Measurements from ENCODE around the gene GPC5. TPM values are rescaled to one million over a fixed set of nuclear protein-coding genes. Genes with fewer than 3 reads are reported as not detected.

GPC5 gene
- total and polyA plus RNA-seq, 2 of the 8 experiments (the other 6 are each of a cell fraction or from before 2014, with no cell fraction given), result 0.20 to 0.39 TPM

DNA sequence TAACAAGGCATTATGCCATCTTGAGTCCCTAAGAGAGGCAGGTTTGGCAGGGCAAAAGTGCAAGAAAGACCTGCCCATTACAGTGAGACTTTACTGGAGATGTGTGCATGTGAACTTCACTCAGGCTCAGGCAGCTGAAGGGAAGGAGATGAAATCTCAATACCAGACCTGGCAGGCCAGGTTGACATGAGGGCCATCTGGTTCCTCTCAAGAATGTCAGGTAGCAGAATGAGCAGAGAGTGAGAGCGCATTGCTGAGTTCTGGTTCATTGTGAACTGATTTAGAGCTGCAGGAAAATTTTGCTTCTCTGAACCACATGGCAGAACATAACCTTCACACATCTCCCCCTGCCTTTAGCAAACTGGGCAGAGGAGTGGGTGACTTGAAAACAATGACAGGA lies 406.3 kb downstream of the GPC5 start:
- H3K9me3 ChIP-seq (ENCODE audit: insufficient read depth in 2 of 2, low read depth in 1 of 2, low read length in 1 of 2), result no peaks in the 10 kb centered on the region
- H3K27ac ChIP-seq (ENCODE audit: low read depth, low read length), result no peak overlapping the region
- no peak overlapping the region for H4K8ac ChIP-seq (ENCODE audit: extremely low read depth, insufficient read depth, low read length)
- H4K5ac ChIP-seq (ENCODE audit: insufficient read length, low read depth, low read length), result no peak overlapping the region
- no peak overlapping the region for H2BK5ac ChIP-seq (ENCODE audit: low read depth, low read length)
- H3K9ac ChIP-seq (replicated peaks in 1 of 4; ENCODE audit: extremely low read depth in 1 of 4, low read depth in 3 of 4, low read length in 3 of 4), result no peak overlapping the region
- no peak overlapping the region for H3K23ac ChIP-seq (ENCODE audit: insufficient read length)
- no peak overlapping the region for H3K56ac ChIP-seq (replicated peaks; ENCODE audit: insufficient read length, low read depth, low read length)
- FAIRE-seq, result peak; percentile 7
- peak overlapping the region; percentile 87 for H2AFZ ChIP-seq (ENCODE audit: low read length)
- ChIA-PET CTCF (ENCODE audit: partially characterized antibody) (interaction anchor here (0.8 to 1.6 kb wide), 6 partner anchors 8 to 141 kb away, joined by 3 to 5 read pairs (median 3); no protein-coding TSS in a partner anchor), POLR2A (ENCODE audit: partially characterized antibody) (interaction anchor here (0.7 kb wide), 1 partner anchor 11 kb away, joined by 3 read pairs; no protein-coding TSS in a partner anchor)
- no peak overlapping the region for H2BK15ac ChIP-seq (ENCODE audit: low read length)
- H3K79me2 ChIP-seq (ENCODE audit: control insufficient read depth in 1 of 2, insufficient read depth in 2 of 2, low read length in 2 of 2), result no peaks in the 10 kb centered on the region
- H4K91ac ChIP-seq (replicated peaks; ENCODE audit: insufficient read length, low read length), result no peak overlapping the region
- no peaks in the 10 kb centered on the region for H3K27me3 ChIP-seq (replicated peaks in 1 of 4; ENCODE audit: control insufficient read depth in 3 of 4, extremely low read depth in 1 of 4, insufficient read depth in 3 of 4, low read length in 3 of 4)
- H3K79me1 ChIP-seq (ENCODE audit: low read depth, low read length), result no peaks in the 10 kb centered on the region
- H3K23me2 ChIP-seq (ENCODE audit: low read depth, low read length), result no peaks in the 10 kb centered on the region
- no peak overlapping the region for H2AK5ac ChIP-seq (ENCODE audit: low read depth, low read length)
- no peak for TF ChIP-seq POLR2A (IDR thresholded peaks at IDR 0.05; ENCODE audit: control extremely low read depth in 1 of 2, low read depth in 2 of 2, low read length in 2 of 2)
- TF ChIP-seq SAP30 (IDR thresholded peaks at IDR 0.05; ENCODE audit: insufficient read depth, insufficient replicate concordance, low read length), result no peak
- TF ChIP-seq RFX5 (IDR thresholded peaks at IDR 0.05; ENCODE audit: borderline replicate concordance, low read depth, low read length), result no peak
- TF ChIP-seq RBBP5 (IDR thresholded peaks at IDR 0.05; ENCODE audit: borderline replicate concordance, low read depth, low read length), result no peak
- TF ChIP-seq EP300 (IDR thresholded peaks at IDR 0.05; ENCODE audit: borderline replicate concordance in 1 of 2, low read depth in 2 of 2, low read length in 2 of 2), result no peak
- TF ChIP-seq KDM1A (IDR thresholded peaks at IDR 0.05; ENCODE audit: borderline replicate concordance, low read length), result no peak
- no peak overlapping the region for H3K4me3 ChIP-seq (ENCODE audit: extremely low read depth in 1 of 4, insufficient read depth in 2 of 4, low read depth in 3 of 4, low read length in 4 of 4)
- no peaks in the 10 kb centered on the region for H4K20me1 ChIP-seq (replicated peaks in 1 of 2; ENCODE audit: control insufficient read depth in 1 of 2, insufficient read depth in 2 of 2, low read length in 2 of 2)
- H3K18ac ChIP-seq (ENCODE audit: extremely low read depth, low read length), result no peak overlapping the region; the same call in 1 of the 2 replicates
- H3K36me3 ChIP-seq (ENCODE audit: control insufficient read depth in 2 of 4, insufficient read depth in 4 of 4, low read length in 3 of 4), result no peaks in the 10 kb centered on the region
- WGBS, 2 experiments (ENCODE audit: extremely low coverage in 1 of 2, insufficient coverage in 1 of 2, insufficient read length in 1 of 2, insufficient replicate concordance in 2 of 2, low coverage in 1 of 2, low lambda C conversion rate in 2 of 2, missing lambda C conversion rate in 1 of 2), result 100% methylated on average over 1 of the region's 1 CpG; no CpG with 5 or more reads in 1 of the 2 experiments
- H3K4ac ChIP-seq (replicated peaks; ENCODE audit: insufficient read length, low read depth, low read length), result no peak overlapping the region
- no peak overlapping the region for H2BK12ac ChIP-seq (ENCODE audit: low read depth, low read length)
- no peak for DNase-seq (ENCODE audit: low read depth in 1 of 2, low spot score in 2 of 2)
- no peak overlapping the region for H3K4me2 ChIP-seq (ENCODE audit: insufficient read depth in 1 of 2, low read depth in 2 of 2, low read length in 2 of 2)
- H3K14ac ChIP-seq (ENCODE audit: insufficient read length), result no peak overlapping the region
- peaks cover 0 to 3% (median 1%) of the 10 kb centered on the region in 4 experiments; a peak in 1 of 7 replicates for H3K4me1 ChIP-seq (replicated peaks in 1 of 4; ENCODE audit: control insufficient read depth in 3 of 4, insufficient read depth in 4 of 4, low read length in 3 of 4)
- H2BK20ac ChIP-seq (ENCODE audit: low read length), result no peak overlapping the region
- no peak overlapping the region for H2BK120ac ChIP-seq (replicated peaks; ENCODE audit: low read depth, low read length)

All from H1 (cell line).